GM12878 (cell line): Measurements from ENCODE around the gene IGF2R. TPM values are rescaled to one million over a fixed set of nuclear protein-coding genes. Genes with fewer than 3 reads are reported as not detected.

ENCODE experiments used
- ATAC-seq: fragments of 200-7000 bp; cut with Tn5 transposase; 3 replicates; pipeline ENCODE4 v1.9.1; 2020; ENCODE audit warnings: mild to moderate bottlenecking, moderate library complexity
- BruUV-seq: library from RNA; stranded (reverse); fragments of 400-500 nt; replicated peaks from 2 replicates; lab custom pipeline; 2021; lab: Mats Ljungman, UMichigan
- CTCF ChIA-PET: fragments of 300-600 bp; sonication (Branson Sonifier 250); formaldehyde crosslinking; extraction: SDS; loops from one replicate; lab custom pipeline; 2021; ENCODE audit warnings: inconsistent platforms; lab: Yijun Ruan, JAX
- POLR2A ChIA-PET: fragments of 350-600 bp; formaldehyde crosslinking; extraction: SDS; loops from one replicate; lab custom pipeline; 2021; ENCODE audit warnings: inconsistent platforms; lab: Charles Lee
- RAD21 ChIA-PET: fragments of 300-600 bp; sonication (Branson Sonifier 250); formaldehyde crosslinking; loops from one replicate; lab custom pipeline; 2023; ENCODE audit warnings: antibody characterized with exemption; ENCODE audit not compliant: unreplicated experiment; lab: Charles Lee
- SMC1A ChIA-PET: fragments of 300-600 bp; sonication (Branson Sonifier 250); formaldehyde crosslinking; loops from one replicate; lab custom pipeline; 2023; ENCODE audit not compliant: unreplicated experiment, uncharacterized antibody; lab: Charles Lee
- DNase-seq: peaks from one replicate; pipeline ENCODE4 v3.0.0-alpha.2; 2011; ENCODE audit warnings: low read depth, low spot score
- FAIRE-seq: peaks from 3 replicates; lab custom pipeline; 2011; peaks lifted over from hg19 to GRCh38; lab: Jason Lieb, UNC
- H2AFZ ChIP-seq: 2 replicates; pipeline ENCODE4 v1.6.0; 2011; ENCODE audit warnings: low read depth, low read length, control low read depth; ENCODE audit not compliant: control insufficient read depth
- H3K27ac ChIP-seq: 2 replicates; pipeline ENCODE4 v1.5.1; 2011; ENCODE audit warnings: control low read depth; ENCODE audit not compliant: control insufficient read depth, insufficient read depth
- H3K27me3 ChIP-seq, 2 experiments: replicated peaks in 1 of 2; 2 replicates each; pipeline versions ENCODE4 v1.6.0 to v1.6.1; 2011; ENCODE audit warnings: low read length in 1 of 2; ENCODE audit not compliant: control insufficient read depth in 2 of 2, insufficient read depth in 2 of 2
- H3K36me3 ChIP-seq, 2 experiments: 2 replicates each; pipeline ENCODE4 v1.5.1; 2011; ENCODE audit warnings: low read length in 1 of 2; ENCODE audit not compliant: control insufficient read depth in 2 of 2, insufficient read depth in 2 of 2
- H3K4me1 ChIP-seq: 2 replicates; pipeline ENCODE4 v1.6.1; 2011; ENCODE audit warnings: mild to moderate bottlenecking, low read length, moderate library complexity, mixed read lengths; ENCODE audit not compliant: control insufficient read depth, insufficient read depth
- H3K4me2 ChIP-seq: 2 replicates; pipeline ENCODE4 v1.6.0; 2011; ENCODE audit warnings: control low read depth; ENCODE audit not compliant: control insufficient read depth, insufficient read depth
- H3K4me3 ChIP-seq: fragments of 200-600 bp; sonication (generic); 2 replicates; pipeline ENCODE4 v1.5.1; 2016
- H3K79me2 ChIP-seq: 2 replicates; pipeline ENCODE4 v1.6.0; 2011; ENCODE audit warnings: low read length; ENCODE audit not compliant: control insufficient read depth, insufficient read depth
- H3K9ac ChIP-seq: 2 replicates; pipeline ENCODE4 v1.8.0; 2011; ENCODE audit warnings: low read length, control low read depth, mixed read lengths; ENCODE audit not compliant: control insufficient read depth, insufficient read depth
- H3K9me3 ChIP-seq: replicated peaks from 3 replicates; pipeline ENCODE4 v1.5.1; 2011; ENCODE audit warnings: mild to moderate bottlenecking, low read length; ENCODE audit not compliant: control insufficient read depth, insufficient read depth
- H4K20me1 ChIP-seq: 2 replicates; pipeline ENCODE4 v1.6.0; 2011; ENCODE audit not compliant: control insufficient read depth, insufficient read depth
- ASH2L ChIP-seq: fragments of 300-600, 200-600 bp; sonication (generic); IDR thresholded peaks from 2 replicates; pipeline ENCODE4 v1.6.1; 2017; ENCODE audit warnings: low read depth, mild to moderate bottlenecking, borderline replicate concordance
- BMI1 ChIP-seq: fragments of 450-650 bp; IDR thresholded peaks from 2 replicates; pipeline ENCODE4 v1.6.1; 2016; ENCODE audit warnings: mild to moderate bottlenecking, moderate library complexity, borderline replicate concordance
- CBX5 ChIP-seq: sonication (generic); IDR thresholded peaks from 2 replicates; pipeline ENCODE4 v1.6.1; 2016; ENCODE audit warnings: low read depth, moderate library complexity, mild to moderate bottlenecking, inconsistent platforms
- EED ChIP-seq: sonication (generic); IDR thresholded peaks from 2 replicates; pipeline ENCODE4 v1.6.1; 2016; ENCODE audit warnings: antibody characterized with exemption, low read depth
- HDAC6 ChIP-seq: fragments of 200-600 bp; sonication (generic); IDR thresholded peaks from one replicate; pipeline ENCODE4 v1.8.0; 2017; ENCODE audit warnings: antibody characterized with exemption; ENCODE audit not compliant: unreplicated experiment
- KLF5 ChIP-seq: fragments of 450-650 bp; IDR thresholded peaks from 2 replicates; pipeline ENCODE4 v1.6.1; 2014; ENCODE audit warnings: mild to moderate bottlenecking; ENCODE audit not compliant: partially characterized antibody
- MTA3 ChIP-seq: IDR thresholded peaks from 2 replicates; pipeline ENCODE4 v1.6.1; 2012; ENCODE audit warnings: low read length, inconsistent platforms, borderline replicate concordance
- NFXL1 ChIP-seq: fragments of 450-650 bp; IDR thresholded peaks from 2 replicates; pipeline ENCODE4 v1.6.1; 2017; ENCODE audit warnings: antibody characterized with exemption, mild to moderate bottlenecking, borderline replicate concordance
- POLR2AphosphoS2 ChIP-seq: IDR thresholded peaks from 2 replicates; pipeline ENCODE4 v1.6.1; 2011; ENCODE audit warnings: low read depth, mild to moderate bottlenecking, low read length, improper control_type of control experiment, moderate library complexity
- RB1 ChIP-seq: fragments of 450-650 bp; formaldehyde crosslinking; IDR thresholded peaks from 2 replicates; pipeline ENCODE4 v1.6.1; 2017; ENCODE audit warnings: mild to moderate bottlenecking, borderline replicate concordance
- RFX5 ChIP-seq: IDR thresholded peaks from 2 replicates; pipeline ENCODE4 v1.6.1; 2011; ENCODE audit warnings: low read depth, low read length, improper control_type of control experiment
- SREBF2 ChIP-seq: IDR thresholded peaks from 2 replicates; pipeline ENCODE4 v1.6.1; 2012; ENCODE audit warnings: mild to moderate bottlenecking, low read length
- ZNF217 ChIP-seq: fragments of 450-650 bp; IDR thresholded peaks from 2 replicates; pipeline ENCODE4 v1.6.1; 2017; ENCODE audit warnings: antibody characterized with exemption, mild to moderate bottlenecking
- ZNF24 ChIP-seq: fragments of 450-650 bp; IDR thresholded peaks from 2 replicates; pipeline ENCODE4 v1.6.1; 2017; ENCODE audit warnings: antibody characterized with exemption, mild to moderate bottlenecking
- ZZZ3 ChIP-seq: IDR thresholded peaks from 2 replicates; pipeline ENCODE4 v1.6.1; 2011; ENCODE audit warnings: low read depth; ENCODE audit not compliant: control insufficient read depth, insufficient read length
- WGBS: methylation state at CpG from one replicate; pipeline ENCODE4 v1.1.6; 2016; ENCODE audit warnings: low lambda C conversion rate; ENCODE audit not compliant: insufficient replicate concordance, insufficient coverage; ENCODE audit errors: missing lambda C conversion rate; 5-methylcytosine and 5-hydroxymethylcytosine counted together
- in situ Hi-C: fragments of 300-500 bp; cut with MboI; formaldehyde crosslinking; loops from 9 replicates; pipeline ENCODE4 v1.14.3; 2018; ENCODE audit warnings: mixed read lengths
- intact Hi-C: fragments of 100-400 bp; cut with micrococcal nuclease; formaldehyde crosslinking; loops from one replicate; pipeline ENCODE4 v1.14.2; 2022; ENCODE audit not compliant: unreplicated experiment
- polyA plus RNA-seq, 11 experiments: library from polyadenylated mRNA; depleted of rRNA in 4 of 11; unstranded in 6 of 11; stranded (reverse) in 5 of 11; fragments of >200 nt; fragmentation: Nextera tagmentation in 4 of 11; fragmentation: Illumina TruSeq in 1 of 11; extraction: Ambion mirVana in 4 of 11; extraction: Trizol in 1 of 11; gene quantifications; 1 replicate in 1 of 11; 2 replicates in 10 of 11; pipeline versions ENCODE4 v1.2.1 to v1.2.3, GENCODE V29; 2011 to 2016; ENCODE audit warnings: inconsistent platforms in 2 of 11, missing spikeins in 2 of 11, low read depth in 1 of 11
- total RNA-seq, 4 experiments: library from RNA; depleted of rRNA in 3 of 4; stranded (reverse); fragments of >200 nt in 3 of 4; fragmentation: Illumina TruSeq in 1 of 4; extraction: Trizol in 1 of 4; gene quantifications; 2 replicates each; pipeline versions ENCODE4 v1.2.1 to v1.2.3, GENCODE V29; 2013 to 2021
- TF ChIP-seq, protein P1 (sequence below), 3 experiments: IDR thresholded peaks in 2 of 3; conservative IDR thresholded peaks in 1 of 3; 2 replicates each; pipeline ENCODE4 v1.5.1; 2011; ENCODE audit warnings: low read depth in 3 of 3, low read length in 3 of 3, mild to moderate bottlenecking in 3 of 3, control low read depth in 2 of 3, moderate library complexity in 2 of 3, inconsistent platforms in 1 of 3, mixed read lengths in 1 of 3; ENCODE audit not compliant: control insufficient read depth in 2 of 3, insufficient read depth in 1 of 3; ENCODE audit errors: extremely low read depth in 1 of 3
- TF ChIP-seq, protein P2 (sequence below): fragments of 450-650 bp; IDR thresholded peaks from 2 replicates; pipeline ENCODE4 v1.6.1; 2017; ENCODE audit warnings: mild to moderate bottlenecking, low read depth, inconsistent platforms; ENCODE audit not compliant: poor library complexity, severe bottlenecking
- TF ChIP-seq, protein P3 (sequence below): IDR thresholded peaks from 2 replicates; pipeline ENCODE4 v1.6.1; 2011; ENCODE audit warnings: low read depth, mild to moderate bottlenecking, low read length, moderate library complexity, borderline replicate concordance; ENCODE audit errors: extremely low read depth

Gene IGF2R
- total and polyA plus RNA-seq, 10 of the 15 experiments (the other 5 are each of a cell fraction or from before 2014, with no cell fraction given) = 1.00 to 40.1 (median 16.8) TPM

DNA sequence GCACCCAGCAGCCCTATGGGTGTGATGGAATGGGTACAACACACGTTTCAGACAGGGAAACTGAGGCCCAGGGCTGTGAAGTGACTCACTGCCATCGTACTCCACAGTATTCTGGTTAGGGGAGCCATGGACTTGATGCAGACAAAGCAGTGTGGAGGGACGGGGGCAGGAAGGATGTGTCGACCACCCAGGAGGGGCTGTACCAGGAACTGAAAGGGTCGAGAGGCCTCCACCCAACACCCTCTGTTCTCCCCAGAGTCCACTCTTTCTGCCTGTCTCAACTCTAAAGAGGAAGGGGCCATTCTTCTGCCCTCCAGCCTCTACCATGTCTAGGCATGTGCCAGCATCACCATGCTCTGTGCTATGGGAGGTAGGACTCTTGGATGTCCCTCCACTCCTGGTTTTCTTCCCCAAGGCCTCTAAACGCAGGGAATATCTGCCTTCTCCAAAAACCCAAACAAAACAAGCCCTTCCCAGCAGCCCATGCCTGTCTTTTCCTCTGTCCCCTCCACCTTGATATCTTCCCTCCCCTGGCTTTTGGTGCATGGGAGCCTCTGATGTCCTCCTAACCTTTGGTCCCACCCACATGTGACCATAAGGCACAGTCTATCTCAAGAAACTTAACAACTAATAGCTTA, 160.1 kb downstream of the IGF2R start:
- ChIA-PET POLR2A (no interaction called here), SMC1A (no interaction called here), RAD21 (no interaction called here), CTCF (interaction anchor here (1.3 kb wide), 1 partner anchor 9 kb away, joined by 4 read pairs; no protein-coding TSS in a partner anchor)
- Histone ChIP-seq H3K9ac (no peak overlapping the region), H3K27ac (no peak overlapping the region), H2AFZ (no peak overlapping the region), H3K79me2 (no peaks in the 10 kb centered on the region), H3K36me3 (no peaks in the 10 kb centered on the region), H3K27me3 (no peaks in the 10 kb centered on the region), H3K4me1 (no peaks in the 10 kb centered on the region), H3K4me3 (no peak overlapping the region), H4K20me1 (no peaks in the 10 kb centered on the region), H3K9me3 (no peaks in the 10 kb centered on the region), H3K4me2 (no peak overlapping the region)
- in situ Hi-C loops (no loop called here), intact Hi-C loops (no loop called here)
- no TSS peak for BruUV-seq
- ATAC-seq (no peak), FAIRE-seq (no peak), DNase-seq (no peak)
- TF ChIP-seq BMI1 (no peak), ASH2L (no peak), POLR2AphosphoS2 (no peak), ZZZ3 (no peak), ZNF217 (no peak), RFX5 (no peak), MTA3 (no peak), SREBF2 (no peak), RB1 (no peak), CBX5 (no peak), ZNF24 (no peak), HDAC6 (no peak), NFXL1 (no peak), KLF5 (no peak), EED (no peak)
- TF ChIP-seq, protein P1, sequence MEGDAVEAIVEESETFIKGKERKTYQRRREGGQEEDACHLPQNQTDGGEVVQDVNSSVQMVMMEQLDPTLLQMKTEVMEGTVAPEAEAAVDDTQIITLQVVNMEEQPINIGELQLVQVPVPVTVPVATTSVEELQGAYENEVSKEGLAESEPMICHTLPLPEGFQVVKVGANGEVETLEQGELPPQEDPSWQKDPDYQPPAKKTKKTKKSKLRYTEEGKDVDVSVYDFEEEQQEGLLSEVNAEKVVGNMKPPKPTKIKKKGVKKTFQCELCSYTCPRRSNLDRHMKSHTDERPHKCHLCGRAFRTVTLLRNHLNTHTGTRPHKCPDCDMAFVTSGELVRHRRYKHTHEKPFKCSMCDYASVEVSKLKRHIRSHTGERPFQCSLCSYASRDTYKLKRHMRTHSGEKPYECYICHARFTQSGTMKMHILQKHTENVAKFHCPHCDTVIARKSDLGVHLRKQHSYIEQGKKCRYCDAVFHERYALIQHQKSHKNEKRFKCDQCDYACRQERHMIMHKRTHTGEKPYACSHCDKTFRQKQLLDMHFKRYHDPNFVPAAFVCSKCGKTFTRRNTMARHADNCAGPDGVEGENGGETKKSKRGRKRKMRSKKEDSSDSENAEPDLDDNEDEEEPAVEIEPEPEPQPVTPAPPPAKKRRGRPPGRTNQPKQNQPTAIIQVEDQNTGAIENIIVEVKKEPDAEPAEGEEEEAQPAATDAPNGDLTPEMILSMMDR (IDR thresholded peaks at IDR 0.05 in 2 of 3, conservative IDR thresholded peaks at IDR 0.05 in 1 of 3; ENCODE audit: control insufficient read depth in 2 of 3, extremely low read depth in 1 of 3, insufficient read depth in 1 of 3, low read depth in 3 of 3, low read length in 3 of 3) = no peak
- TF ChIP-seq, protein P2, sequence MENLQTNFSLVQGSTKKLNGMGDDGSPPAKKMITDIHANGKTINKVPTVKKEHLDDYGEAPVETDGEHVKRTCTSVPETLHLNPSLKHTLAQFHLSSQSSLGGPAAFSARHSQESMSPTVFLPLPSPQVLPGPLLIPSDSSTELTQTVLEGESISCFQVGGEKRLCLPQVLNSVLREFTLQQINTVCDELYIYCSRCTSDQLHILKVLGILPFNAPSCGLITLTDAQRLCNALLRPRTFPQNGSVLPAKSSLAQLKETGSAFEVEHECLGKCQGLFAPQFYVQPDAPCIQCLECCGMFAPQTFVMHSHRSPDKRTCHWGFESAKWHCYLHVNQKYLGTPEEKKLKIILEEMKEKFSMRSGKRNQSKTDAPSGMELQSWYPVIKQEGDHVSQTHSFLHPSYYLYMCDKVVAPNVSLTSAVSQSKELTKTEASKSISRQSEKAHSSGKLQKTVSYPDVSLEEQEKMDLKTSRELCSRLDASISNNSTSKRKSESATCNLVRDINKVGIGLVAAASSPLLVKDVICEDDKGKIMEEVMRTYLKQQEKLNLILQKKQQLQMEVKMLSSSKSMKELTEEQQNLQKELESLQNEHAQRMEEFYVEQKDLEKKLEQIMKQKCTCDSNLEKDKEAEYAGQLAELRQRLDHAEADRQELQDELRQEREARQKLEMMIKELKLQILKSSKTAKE = no peak
- TF ChIP-seq, protein P3, sequence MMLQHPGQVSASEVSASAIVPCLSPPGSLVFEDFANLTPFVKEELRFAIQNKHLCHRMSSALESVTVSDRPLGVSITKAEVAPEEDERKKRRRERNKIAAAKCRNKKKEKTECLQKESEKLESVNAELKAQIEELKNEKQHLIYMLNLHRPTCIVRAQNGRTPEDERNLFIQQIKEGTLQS = no peak
- WGBS = 35% methylated on average over 6 of the region's 6 CpGs
